ACHN (cell line): Measurements from ENCODE around the gene TPD52L2.
A peak's percentile ranks its signal among the peaks of the same experiment; 100 is the strongest.
"Not testable (repeated sequence)": the region's sequence is repeated elsewhere in the genome, so short reads cannot be mapped to it uniquely, and the experiment has no call there.

Experiments
- DNase-seq: peaks from one replicate; pipeline ENCODE4 v3.0.0-alpha.2; 2015
- in situ Hi-C: cut with HindIII; loops from 2 replicates; pipeline ENCODE4 v1.10.0; 2017; ENCODE audit warnings: low sequenced_read_pairs, low pct_ligation_motif_present, low pct_unique_long_range_greater_than_20kb

Gene TPD52L2

GRCh38 chr20:63864545-63864977, 509 bp upstream of the TPD52L2 start:
- no peak for DNase-seq
- in situ Hi-C loops: loop anchor here (25.0 kb wide), 1 partner anchor 277 kb away; no protein-coding TSS in a partner anchor

- in situ Hi-C loops: loop anchor here (25.0 kb wide), 1 partner anchor 280 kb away; no protein-coding TSS in a partner anchor
Measured at GRCh38 chr20:63867042-63867441, 2.0 kb downstream of the TPD52L2 start.

GRCh38 chr20:63868264-63868663, 3.2 kb downstream of the TPD52L2 start:
- DNase-seq: no peak
- in situ Hi-C loops: loop anchor here (25.0 kb wide), 1 partner anchor 281 kb away; no protein-coding TSS in a partner anchor

More at GRCh38 chr20:63867042-63867441, 2.0 kb downstream of the TPD52L2 start:
- not testable (repeated sequence) for DNase-seq

- peak; percentile 30 for DNase-seq
- in situ Hi-C loops: loop anchor here (25.0 kb wide), 1 partner anchor 286 kb away; no protein-coding TSS in a partner anchor
Measured at GRCh38 chr20:63873477-63873971, 8.5 kb downstream of the TPD52L2 start.

GRCh38 chr20:63874241-63874640, 9.2 kb downstream of the TPD52L2 start:
- in situ Hi-C loops: loop anchor here (25.0 kb wide), 1 partner anchor 287 kb away; no protein-coding TSS in a partner anchor

GRCh38 chr20:63876489-63877036, 11.5 kb downstream of the TPD52L2 start:
- in situ Hi-C loops: no loop called here

More at GRCh38 chr20:63874241-63874640, 9.2 kb downstream of the TPD52L2 start:
- DNase-seq: not testable (repeated sequence)

GRCh38 chr20:63877755-63878470, 12.8 kb downstream of the TPD52L2 start:
- no peak for DNase-seq
- in situ Hi-C loops: no loop called here

More at GRCh38 chr20:63876489-63877036, 11.5 kb downstream of the TPD52L2 start:
- no peak for DNase-seq

GRCh38 chr20:63878899-63879663, 14.0 kb downstream of the TPD52L2 start:
- DNase-seq: no peak
- in situ Hi-C loops: no loop called here

- DNase-seq, in situ Hi-C loops: not testable (repeated sequence)
Measured at GRCh38 chr20:63880901-63881300, 15.8 kb downstream of the TPD52L2 start.

- no peak for DNase-seq
- in situ Hi-C loops: no loop called here
Measured at GRCh38 chr20:63881451-63882226, 16.6 kb downstream of the TPD52L2 start.

GRCh38 chr20:63882257-63883200, 17.5 kb downstream of the TPD52L2 start:
- in situ Hi-C loops: no loop called here

GRCh38 chr20:63883201-63883593, 18.1 kb downstream of the TPD52L2 start:
- in situ Hi-C loops: no loop called here
- DNase-seq: no peak

More at GRCh38 chr20:63882257-63883200, 17.5 kb downstream of the TPD52L2 start:
- DNase-seq: no peak

- in situ Hi-C loops: no loop called here
- DNase-seq: no peak
Measured at GRCh38 chr20:63884506-63885263, 19.6 kb downstream of the TPD52L2 start.

- in situ Hi-C loops: no loop called here
- DNase-seq: no peak
Measured at GRCh38 chr20:63885264-63886053, 20.4 kb downstream of the TPD52L2 start.

GRCh38 chr20:63886054-63886419, 21.0 kb downstream of the TPD52L2 start:
- in situ Hi-C loops: no loop called here
- no peak for DNase-seq

- in situ Hi-C loops: no loop called here
Measured at GRCh38 chr20:63886921-63887320, 21.9 kb downstream of the TPD52L2 start.

More at GRCh38 chr20:63886921-63887320, 21.9 kb downstream of the TPD52L2 start:
- no peak for DNase-seq
